NT2/D1 (cell line): ENCODE measurements around the gene PLA2G2C.
A peak's percentile ranks its signal among the peaks of the same experiment; 100 is the strongest.

ENCODE experiments used
- DNase-seq: peaks from one replicate; pipeline ENCODE4 v3.0.0-alpha.2; 2011; ENCODE audit warnings: low read depth, low spot score
- H3K27me3 ChIP-seq: 2 replicates; pipeline ENCODE4 v1.6.0; 2011; ENCODE audit warnings: mild to moderate bottlenecking; ENCODE audit not compliant: insufficient read length, insufficient read depth
- H3K36me3 ChIP-seq: 2 replicates; pipeline ENCODE4 v1.6.1; 2011; ENCODE audit warnings: mild to moderate bottlenecking, low read length, mixed read lengths; ENCODE audit not compliant: insufficient read depth, insufficient read length
- H3K4me1 ChIP-seq: 2 replicates; pipeline ENCODE4 v1.5.1; 2011; ENCODE audit not compliant: insufficient read depth, insufficient read length
- H3K4me3 ChIP-seq: 2 replicates; pipeline ENCODE4 v1.5.1; 2011; ENCODE audit warnings: low read depth; ENCODE audit not compliant: insufficient read length
- H3K9ac ChIP-seq: 2 replicates; pipeline ENCODE4 v1.6.0; 2011; ENCODE audit warnings: low read depth; ENCODE audit not compliant: insufficient read length
- H3K9me3 ChIP-seq: 2 replicates; pipeline ENCODE4 v1.5.1; 2011; ENCODE audit warnings: mild to moderate bottlenecking, low read length; ENCODE audit not compliant: insufficient read depth
- SUZ12 ChIP-seq: IDR thresholded peaks from 2 replicates; pipeline ENCODE4 v1.6.1; 2011; ENCODE audit not compliant: insufficient read length, insufficient read depth; ENCODE audit errors: extremely low read depth
- YY1 ChIP-seq: IDR thresholded peaks from 2 replicates; pipeline ENCODE4 v1.6.1; 2011; ENCODE audit not compliant: insufficient read length, insufficient read depth
- ZNF274 ChIP-seq: IDR thresholded peaks from 2 replicates; pipeline ENCODE4 v1.6.1; 2011; ENCODE audit warnings: mild to moderate bottlenecking, low read depth, low read length

PLA2G2C gene

GRCh38 chr1:20160034-20160433 lies 26.3 kb downstream of the PLA2G2C start:
- Histone ChIP-seq H3K9ac (no peak overlapping the region), H3K36me3 (no peaks in the 10 kb centered on the region), H3K27me3 (no peaks in the 10 kb centered on the region), H3K4me1 (no peaks in the 10 kb centered on the region), H3K4me3 (no peak overlapping the region), H3K9me3 (peaks cover 27% of the 10 kb centered on the region)
- TF ChIP-seq ZNF274 (no peak), YY1 (no peak), SUZ12 (no peak)
- DNase-seq, result no peak

DNA sequence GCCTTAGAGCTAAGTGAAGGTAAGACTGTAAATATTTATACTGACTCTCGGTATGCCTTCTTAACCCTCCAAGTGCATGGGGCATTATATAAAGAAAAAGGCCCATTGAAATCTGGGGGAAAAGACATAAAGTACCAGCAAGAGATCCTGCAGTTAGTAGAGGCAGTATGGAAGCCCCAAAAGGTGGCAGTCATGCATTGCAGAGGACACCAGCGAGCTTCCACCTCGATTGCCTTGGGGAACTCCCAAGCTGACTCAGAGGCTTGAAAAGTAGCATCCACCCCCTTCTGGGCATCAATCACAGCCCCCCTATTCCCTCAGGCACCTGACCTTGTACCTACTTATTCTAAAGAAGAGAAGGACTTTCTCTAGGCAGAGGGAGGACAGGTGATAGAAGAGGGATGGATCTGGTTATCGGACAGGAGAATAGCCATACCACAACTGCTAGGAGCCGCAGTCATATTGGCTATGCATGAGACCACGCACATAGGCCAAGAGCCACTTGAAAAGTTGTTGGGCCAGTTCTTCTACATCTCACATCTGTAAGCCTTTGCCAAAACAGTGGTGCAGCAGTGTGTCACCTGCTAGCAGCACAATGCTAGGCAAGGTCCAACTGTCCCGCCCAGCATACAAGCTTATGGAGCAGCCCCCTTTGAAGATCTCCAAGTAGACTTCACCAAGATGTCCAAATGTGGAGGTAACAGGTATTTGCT lies 27.8 kb downstream of the PLA2G2C start:
- Histone ChIP-seq H3K27me3 (no peaks in the 10 kb centered on the region), H3K4me3 (no peak overlapping the region), H3K4me1 (no peaks in the 10 kb centered on the region), H3K9ac (no peak overlapping the region), H3K9me3 (peaks cover 27% of the 10 kb centered on the region), H3K36me3 (no peaks in the 10 kb centered on the region)
- TF ChIP-seq ZNF274, result no peak
- TF ChIP-seq YY1, result no peak
- TF ChIP-seq SUZ12, result no peak
- DNase-seq, result no peak

GRCh38 chr1:20154301-20154831 lies 32.0 kb downstream of the PLA2G2C start:
- H3K4me1 ChIP-seq, result peaks cover 4% of the 10 kb centered on the region
- no peak for DNase-seq
- no peak for TF ChIP-seq YY1
- TF ChIP-seq SUZ12, result no peak
- no peak for TF ChIP-seq ZNF274
- H3K9ac ChIP-seq, result no peak overlapping the region
- no peaks in the 10 kb centered on the region for H3K27me3 ChIP-seq
- peaks cover 10% of the 10 kb centered on the region; the same call in 1 of the 2 replicates for H3K9me3 ChIP-seq
- H3K4me3 ChIP-seq, result no peak overlapping the region
- H3K36me3 ChIP-seq, result no peaks in the 10 kb centered on the region

DNA sequence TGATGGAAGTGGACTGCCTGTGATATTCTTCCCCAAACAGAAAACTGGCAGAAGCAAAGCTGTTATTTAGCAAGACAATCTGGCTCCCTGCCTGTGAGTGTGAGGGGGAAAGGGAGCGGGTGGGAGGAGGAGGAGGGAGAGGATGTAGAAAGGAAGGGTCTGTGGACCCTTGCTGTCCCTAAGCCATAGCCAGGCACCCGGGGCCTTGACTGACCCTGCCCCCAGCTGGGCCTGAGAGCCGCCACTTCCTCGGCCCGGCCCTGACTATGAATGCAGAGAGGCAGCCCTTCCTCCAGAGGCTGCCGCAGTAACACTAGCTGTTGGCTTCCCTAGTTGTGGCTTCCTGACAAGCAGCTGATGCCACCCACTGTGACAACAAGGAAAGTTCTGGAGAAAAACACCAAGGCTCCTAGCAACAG lies 33.3 kb downstream of the PLA2G2C start:
- TF ChIP-seq SUZ12, result no peak
- TF ChIP-seq YY1, result no peak
- no peak for TF ChIP-seq ZNF274
- H3K27me3 ChIP-seq, result no peaks in the 10 kb centered on the region
- no peaks in the 10 kb centered on the region for H3K36me3 ChIP-seq
- H3K4me3 ChIP-seq, result no peak overlapping the region
- H3K4me1 ChIP-seq, result peaks cover 4% of the 10 kb centered on the region
- H3K9me3 ChIP-seq, result no peaks in the 10 kb centered on the region
- peak overlapping the region; percentile 50 for H3K9ac ChIP-seq
- peak; percentile 48 for DNase-seq

- no peak overlapping the region for H3K4me3 ChIP-seq
- peaks cover 4% of the 10 kb centered on the region for H3K4me1 ChIP-seq
- peak overlapping the region; percentile 50 for H3K9ac ChIP-seq
- TF ChIP-seq SUZ12, result no peak
- TF ChIP-seq ZNF274, result no peak
- TF ChIP-seq YY1, result no peak
- no peak for DNase-seq
- H3K36me3 ChIP-seq, result no peaks in the 10 kb centered on the region
- H3K27me3 ChIP-seq, result no peaks in the 10 kb centered on the region
- H3K9me3 ChIP-seq, result no peaks in the 10 kb centered on the region
These were observed 33.8 kb downstream of the PLA2G2C start for GRCh38 chr1:20152599-20152930.

- Histone ChIP-seq H3K36me3 (no peaks in the 10 kb centered on the region), H3K4me1 (peaks cover 4% of the 10 kb centered on the region), H3K9ac (peak overlapping the region; percentile 50), H3K27me3 (no peaks in the 10 kb centered on the region), H3K4me3 (no peak overlapping the region), H3K9me3 (no peaks in the 10 kb centered on the region)
- DNase-seq, result peak; percentile 47
- TF ChIP-seq YY1 (no peak), SUZ12 (no peak), ZNF274 (no peak)
These were observed 34.3 kb downstream of the PLA2G2C start for GRCh38 chr1:20151906-20152598.

DNA sequence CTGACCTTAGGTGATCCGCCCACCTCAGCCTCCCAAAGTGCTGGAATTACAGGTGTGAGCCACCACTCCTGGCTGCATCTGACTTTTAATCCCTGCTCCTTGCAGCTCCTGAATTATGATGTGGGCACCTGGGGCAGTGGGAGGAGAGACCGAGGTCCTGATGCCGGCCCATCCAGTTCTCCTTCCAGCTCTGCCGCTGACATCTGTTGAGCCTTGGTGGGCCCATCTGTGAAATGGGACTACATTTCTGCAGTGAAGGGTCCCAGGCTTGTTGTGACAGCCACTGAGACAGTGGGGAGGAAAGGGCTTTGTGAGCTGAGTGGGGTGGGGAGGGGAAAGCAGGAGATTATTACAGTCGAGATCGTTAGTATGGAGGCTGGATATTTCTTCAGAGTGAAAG lies 35.3 kb downstream of the PLA2G2C start:
- TF ChIP-seq ZNF274 (no peak), SUZ12 (no peak), YY1 (no peak)
- no peak overlapping the region for H3K9ac ChIP-seq
- DNase-seq, result no peak

More for the DNA sequence above, 35.3 kb downstream of the PLA2G2C start:
- Histone ChIP-seq H3K36me3 (no peaks in the 10 kb centered on the region), H3K27me3 (no peaks in the 10 kb centered on the region), H3K9me3 (no peaks in the 10 kb centered on the region), H3K4me3 (no peak overlapping the region), H3K4me1 (peaks cover 4% of the 10 kb centered on the region)
